ENCODE results near the gene SERPINB6.
"Not testable (repeated sequence)": the region's sequence is repeated elsewhere in the genome, so short reads cannot be mapped to it uniquely, and the experiment has no call there.

Gene SERPINB6

GRCh38 chr6:2953098-2953497 is 18.3 kb downstream of the SERPINB6 start:
- no peak for DNase-seq

- DNase-seq: peak; percentile 75
These were observed 18.7 kb downstream of the SERPINB6 start for GRCh38 chr6:2952557-2953095.

GRCh38 chr6:2951728-2952127 is 19.6 kb downstream of the SERPINB6 start:
- DNase-seq: peak; percentile 16

GRCh38 chr6:2950713-2951112 is 20.7 kb downstream of the SERPINB6 start:
- no peak for DNase-seq

- DNase-seq: no peak
These were observed 21.8 kb downstream of the SERPINB6 start for GRCh38 chr6:2949536-2950083.

- no peak for DNase-seq
These were observed 22.2 kb downstream of the SERPINB6 start for GRCh38 chr6:2949121-2949520.

GRCh38 chr6:2948228-2949025 is 22.9 kb downstream of the SERPINB6 start:
- no peak for DNase-seq

GRCh38 chr6:2947445-2947844 is 23.9 kb downstream of the SERPINB6 start:
- DNase-seq: no peak

- DNase-seq: no peak
These were observed 26.3 kb downstream of the SERPINB6 start for GRCh38 chr6:2945153-2945452.

- DNase-seq: no peak
These were observed 26.8 kb downstream of the SERPINB6 start for GRCh38 chr6:2944405-2945152.

GRCh38 chr6:2943564-2943955 is 27.8 kb downstream of the SERPINB6 start:
- DNase-seq: no peak

- no peak for DNase-seq
These were observed 28.3 kb downstream of the SERPINB6 start for GRCh38 chr6:2942914-2943563.

GRCh38 chr6:2942116-2942515 is 29.3 kb downstream of the SERPINB6 start:
- not testable (repeated sequence) for DNase-seq

GRCh38 chr6:2940851-2941250 is 30.5 kb downstream of the SERPINB6 start:
- no peak for DNase-seq

GRCh38 chr6:2940010-2940850 is 31.1 kb downstream of the SERPINB6 start:
- no peak for DNase-seq

GRCh38 chr6:2939315-2940009 is 31.9 kb downstream of the SERPINB6 start:
- no peak for DNase-seq

GRCh38 chr6:2938632-2939083 is 32.7 kb downstream of the SERPINB6 start:
- no peak for DNase-seq

- no peak for DNase-seq
These were observed 33.2 kb downstream of the SERPINB6 start for GRCh38 chr6:2938004-2938631.

- DNase-seq: no peak
These were observed 33.8 kb downstream of the SERPINB6 start for GRCh38 chr6:2937627-2938003.

GRCh38 chr6:2935566-2936291 is 35.6 kb downstream of the SERPINB6 start:
- DNase-seq: no peak
